SU-DHL-6 (cell line): ENCODE data around the gene TNPO2.

Source experiments
- H2AFZ ChIP-seq: fragments of 200-600 bp; sonication (generic); 2 replicates; pipeline ENCODE4 v1.6.1; 2014; ENCODE audit warnings: low read depth, mild to moderate bottlenecking, moderate library complexity, mixed read lengths, antibody characterized with exemption, low read length; ENCODE audit not compliant: severe bottlenecking
- H3F3A ChIP-seq: fragments of 200-600 bp; shearing (Covaris generic); 2 replicates; pipeline ENCODE4 v1.6.0; 2016; ENCODE audit warnings: antibody characterized with exemption, mild to moderate bottlenecking; ENCODE audit not compliant: insufficient read depth
- H3K27ac ChIP-seq: fragments of 200-600 bp; sonication (generic); 2 replicates; pipeline ENCODE4 v1.5.1; 2016; ENCODE audit warnings: low read depth, mild to moderate bottlenecking, low read length, moderate library complexity, mixed read lengths
- H3K27me3 ChIP-seq: fragments of 200-600 bp; sonication (generic), shearing (Covaris generic); 2 replicates; pipeline ENCODE4 v1.6.0; 2014; ENCODE audit warnings: mild to moderate bottlenecking, low read length
- H3K36me3 ChIP-seq: fragments of 200-600 bp; sonication (generic); 2 replicates; pipeline ENCODE4 v1.6.1; 2014; ENCODE audit warnings: mild to moderate bottlenecking, low read length, mixed read lengths
- H3K4me2 ChIP-seq: fragments of 300-600, 200-600 bp; shearing (Covaris generic), sonication (generic); 2 replicates; pipeline ENCODE4 v1.6.0; 2014; ENCODE audit warnings: low read length, low read depth, mild to moderate bottlenecking; ENCODE audit not compliant: poor library complexity, severe bottlenecking
- H3K4me3 ChIP-seq: fragments of 200-600 bp; sonication (generic); 2 replicates; pipeline ENCODE4 v1.5.1; 2014; ENCODE audit warnings: antibody characterized with exemption, low read length, mild to moderate bottlenecking, mixed read lengths; ENCODE audit not compliant: insufficient read depth, poor library complexity, severe bottlenecking
- H3K79me2 ChIP-seq: fragments of 200-600 bp; sonication (generic); 2 replicates; pipeline ENCODE4 v1.6.1; 2014; ENCODE audit warnings: mild to moderate bottlenecking, low read length, moderate library complexity; ENCODE audit not compliant: insufficient read depth
- H3K9ac ChIP-seq: fragments of 200-600 bp; sonication (generic); 2 replicates; pipeline ENCODE4 v1.7.0; 2014; ENCODE audit warnings: mild to moderate bottlenecking, low read length
- H3K9me2 ChIP-seq: fragments of 200-600 bp; sonication (generic); replicated peaks from 2 replicates; pipeline ENCODE4 v1.6.1; 2014; ENCODE audit warnings: low read length; ENCODE audit not compliant: insufficient read depth
- H3K9me3 ChIP-seq: fragments of 200-600 bp; sonication (generic); 2 replicates; pipeline ENCODE4 v1.6.1; 2014; ENCODE audit warnings: low read length, mixed read lengths; ENCODE audit not compliant: insufficient read depth
- H4K20me1 ChIP-seq: fragments of 200-600 bp; sonication (generic); 2 replicates; pipeline ENCODE4 v1.6.1; 2014; ENCODE audit warnings: low read depth, mild to moderate bottlenecking, antibody characterized with exemption, low read length, moderate library complexity, mixed read lengths
- EZH2phosphoT487 ChIP-seq: fragments of 200-600 bp; sonication (generic), shearing (Covaris generic); conservative IDR thresholded peaks from 2 replicates; pipeline ENCODE4 v1.6.1; 2018; ENCODE audit warnings: mild to moderate bottlenecking, antibody characterized with exemption, low read length, moderate library complexity, mixed read lengths
- TF ChIP-seq, protein P1 (sequence below): fragments of 200-600 bp; sonication (generic); IDR thresholded peaks from one replicate; pipeline ENCODE4 v1.5.1; 2017; ENCODE audit warnings: antibody characterized with exemption, mild to moderate bottlenecking, low read length, moderate library complexity; ENCODE audit not compliant: insufficient read depth, poor library complexity, severe bottlenecking

Gene TNPO2

DNA sequence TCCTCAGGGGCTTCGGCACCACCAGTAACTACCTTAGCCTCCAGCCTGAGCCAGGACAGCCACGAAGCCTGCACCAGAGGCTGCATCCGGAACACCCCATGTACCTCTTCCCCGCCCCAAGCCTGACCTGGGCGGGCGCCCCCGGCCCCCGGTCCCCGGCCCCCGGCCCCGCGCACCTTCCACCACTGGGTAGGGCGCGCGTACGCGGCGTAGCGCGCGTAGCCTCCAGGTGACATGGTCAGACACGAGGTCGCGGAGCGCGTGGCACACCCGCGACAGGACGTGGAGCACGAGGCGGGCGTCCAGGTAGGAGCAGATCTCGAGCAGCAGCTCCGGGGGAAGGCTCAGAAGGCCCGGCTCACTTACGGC, 27.8 kb downstream of the TNPO2 start:
- Histone ChIP-seq H3K79me2 (no peaks in the 10 kb centered on the region), H3K4me2 (peak overlapping the region; percentile 72), H3K4me3 (peak overlapping the region; percentile 57), H3K36me3 (no peaks in the 10 kb centered on the region), H3K27ac (no peak overlapping the region), H3F3A (peaks cover 24% of the 10 kb centered on the region), H3K9ac (peak overlapping the region; percentile 57), H4K20me1 (no peaks in the 10 kb centered on the region), H3K9me2 (no peaks in the 10 kb centered on the region), H2AFZ (peak overlapping the region; percentile 55), H3K27me3 (no peaks in the 10 kb centered on the region), H3K9me3 (no peaks in the 10 kb centered on the region)
- TF ChIP-seq, protein P1, sequence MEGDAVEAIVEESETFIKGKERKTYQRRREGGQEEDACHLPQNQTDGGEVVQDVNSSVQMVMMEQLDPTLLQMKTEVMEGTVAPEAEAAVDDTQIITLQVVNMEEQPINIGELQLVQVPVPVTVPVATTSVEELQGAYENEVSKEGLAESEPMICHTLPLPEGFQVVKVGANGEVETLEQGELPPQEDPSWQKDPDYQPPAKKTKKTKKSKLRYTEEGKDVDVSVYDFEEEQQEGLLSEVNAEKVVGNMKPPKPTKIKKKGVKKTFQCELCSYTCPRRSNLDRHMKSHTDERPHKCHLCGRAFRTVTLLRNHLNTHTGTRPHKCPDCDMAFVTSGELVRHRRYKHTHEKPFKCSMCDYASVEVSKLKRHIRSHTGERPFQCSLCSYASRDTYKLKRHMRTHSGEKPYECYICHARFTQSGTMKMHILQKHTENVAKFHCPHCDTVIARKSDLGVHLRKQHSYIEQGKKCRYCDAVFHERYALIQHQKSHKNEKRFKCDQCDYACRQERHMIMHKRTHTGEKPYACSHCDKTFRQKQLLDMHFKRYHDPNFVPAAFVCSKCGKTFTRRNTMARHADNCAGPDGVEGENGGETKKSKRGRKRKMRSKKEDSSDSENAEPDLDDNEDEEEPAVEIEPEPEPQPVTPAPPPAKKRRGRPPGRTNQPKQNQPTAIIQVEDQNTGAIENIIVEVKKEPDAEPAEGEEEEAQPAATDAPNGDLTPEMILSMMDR: no peak
- no peak for TF ChIP-seq EZH2phosphoT487

DNA sequence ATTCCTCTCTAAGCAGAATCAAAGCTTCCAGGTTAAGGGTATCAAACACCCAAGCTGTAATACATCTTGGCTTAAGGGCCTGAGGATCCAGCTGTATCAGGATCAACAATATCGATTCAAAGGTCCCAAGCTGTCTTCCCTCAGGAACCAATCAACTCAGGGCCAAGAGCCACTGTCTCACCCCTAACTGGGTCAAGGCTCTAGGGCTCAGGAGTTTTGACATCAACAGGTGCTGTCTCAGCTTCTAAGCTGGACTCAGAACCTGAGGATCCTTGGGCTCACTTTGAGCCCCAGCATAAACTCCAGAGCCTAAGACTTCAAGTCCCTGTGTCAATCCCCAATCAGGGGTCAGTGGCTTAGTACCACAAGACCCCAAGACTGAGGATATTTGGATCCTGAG, 28.2 kb downstream of the TNPO2 start:
- no peaks in the 10 kb centered on the region for H4K20me1 ChIP-seq
- no peak overlapping the region for H2AFZ ChIP-seq
- H3K27me3 ChIP-seq: no peaks in the 10 kb centered on the region
- no peaks in the 10 kb centered on the region for H3K36me3 ChIP-seq
- TF ChIP-seq, protein P1: no peak
- TF ChIP-seq EZH2phosphoT487: no peak
- no peaks in the 10 kb centered on the region for H3K9me2 ChIP-seq
- peak overlapping the region; percentile 57 for H3K4me3 ChIP-seq
- peak overlapping the region; percentile 72 for H3K4me2 ChIP-seq
- H3K9me3 ChIP-seq: no peaks in the 10 kb centered on the region
- no peak overlapping the region for H3K27ac ChIP-seq
- no peaks in the 10 kb centered on the region for H3K79me2 ChIP-seq
- peaks cover 24% of the 10 kb centered on the region for H3F3A ChIP-seq
- no peak overlapping the region for H3K9ac ChIP-seq

DNA sequence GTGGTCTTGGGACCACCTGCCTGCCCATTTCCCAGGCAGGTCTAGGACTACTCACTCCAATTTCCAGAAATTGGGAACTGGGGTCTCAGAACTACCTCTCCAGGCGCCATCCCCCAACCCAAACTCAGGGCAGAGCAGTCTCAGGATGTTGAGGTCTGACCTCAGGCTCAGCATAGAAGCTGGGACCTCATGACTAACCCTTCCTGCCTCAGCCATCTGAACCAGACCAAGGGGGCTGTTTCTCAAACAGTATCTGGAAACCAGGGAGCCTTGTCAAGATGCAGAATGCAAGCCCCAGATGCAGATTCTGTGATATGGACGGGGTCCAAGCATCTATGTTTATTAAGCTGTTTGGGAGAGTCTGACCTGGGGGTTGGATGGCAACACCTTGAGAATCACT, 28.6 kb downstream of the TNPO2 start:
- H3K4me2 ChIP-seq: no peak overlapping the region
- H4K20me1 ChIP-seq: no peaks in the 10 kb centered on the region
- TF ChIP-seq, protein P1: no peak
- no peak for TF ChIP-seq EZH2phosphoT487
- no peak overlapping the region for H3K9ac ChIP-seq
- H3K36me3 ChIP-seq: no peaks in the 10 kb centered on the region
- no peak overlapping the region for H2AFZ ChIP-seq
- no peaks in the 10 kb centered on the region for H3K9me2 ChIP-seq
- no peak overlapping the region for H3K27ac ChIP-seq
- H3F3A ChIP-seq: peaks cover 24% of the 10 kb centered on the region
- no peaks in the 10 kb centered on the region for H3K79me2 ChIP-seq
- H3K27me3 ChIP-seq: no peaks in the 10 kb centered on the region
- no peaks in the 10 kb centered on the region for H3K9me3 ChIP-seq
- no peak overlapping the region for H3K4me3 ChIP-seq
